ENCODE results near the gene ALDH8A1. TPM values are rescaled to one million over a fixed set of nuclear protein-coding genes. Genes with fewer than 3 reads are reported as not detected.

The ALDH8A1 gene
- total and polyA plus RNA-seq, 2 of the 8 experiments (the other 6 are each of a cell fraction or from before 2014, with no cell fraction given): 0.08 to 0.28 TPM

DNA sequence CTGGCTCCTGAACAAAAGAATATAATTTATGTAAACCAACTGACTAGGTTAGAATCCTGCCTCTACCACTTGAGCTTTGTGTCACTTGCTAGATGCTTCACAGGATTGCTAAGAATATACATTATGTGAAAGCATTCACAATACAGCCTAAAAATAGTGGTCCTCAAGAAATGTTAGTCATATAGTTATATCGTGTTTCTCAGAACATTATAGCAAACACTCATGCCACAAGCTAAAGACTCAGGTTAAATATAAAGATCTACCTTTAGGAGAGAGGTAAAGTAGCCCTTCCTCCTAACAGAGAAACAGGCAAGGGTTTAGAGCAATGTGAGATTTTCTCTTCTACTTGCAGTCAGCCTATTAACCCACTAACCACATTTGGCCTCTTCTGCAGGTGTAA lies 17.8 kb upstream of the ALDH8A1 start:
- no peak for FAIRE-seq
- H3K27me3 ChIP-seq (replicated peaks in 1 of 4; ENCODE audit: control insufficient read depth in 3 of 4, extremely low read depth in 1 of 4, insufficient read depth in 3 of 4, low read length in 3 of 4): no peaks in the 10 kb centered on the region
- no peaks in the 10 kb centered on the region for H4K20me1 ChIP-seq (replicated peaks in 1 of 2; ENCODE audit: control insufficient read depth in 1 of 2, insufficient read depth in 2 of 2, low read length in 2 of 2)
- H3K79me1 ChIP-seq (ENCODE audit: low read depth, low read length): no peaks in the 10 kb centered on the region
- no peak overlapping the region for H3K14ac ChIP-seq (ENCODE audit: insufficient read length)
- no peaks in the 10 kb centered on the region for H3K23me2 ChIP-seq (ENCODE audit: low read depth, low read length)
- H3K36me3 ChIP-seq (ENCODE audit: control insufficient read depth in 2 of 4, insufficient read depth in 4 of 4, low read length in 3 of 4): peaks cover 0 to 13% (median 2%) of the 10 kb centered on the region in 4 experiments; a peak in 4 of 8 replicates
- no peaks in the 10 kb centered on the region for H3K79me2 ChIP-seq (ENCODE audit: control insufficient read depth in 1 of 2, insufficient read depth in 2 of 2, low read length in 2 of 2)
- H2BK120ac ChIP-seq (replicated peaks; ENCODE audit: low read depth, low read length): no peak overlapping the region
- no peaks in the 10 kb centered on the region for H3K4me1 ChIP-seq (replicated peaks in 1 of 4; ENCODE audit: control insufficient read depth in 3 of 4, insufficient read depth in 4 of 4, low read length in 3 of 4)
- H3K9ac ChIP-seq (replicated peaks in 1 of 4; ENCODE audit: extremely low read depth in 1 of 4, low read depth in 3 of 4, low read length in 3 of 4): no peak overlapping the region
- no peaks in the 10 kb centered on the region for H3K9me3 ChIP-seq (ENCODE audit: insufficient read depth in 2 of 2, low read depth in 1 of 2, low read length in 1 of 2)
- no peak overlapping the region for H2BK15ac ChIP-seq (ENCODE audit: low read length)
- no peak overlapping the region for H2BK5ac ChIP-seq (ENCODE audit: low read depth, low read length)
- TF ChIP-seq FOSL1 (IDR thresholded peaks at IDR 0.05; ENCODE audit: insufficient read depth, low read depth, low read length): no peak
- TF ChIP-seq TEAD4 (IDR thresholded peaks at IDR 0.05; ENCODE audit: low read depth, low read length): no peak
- TF ChIP-seq POLR2AphosphoS5 (IDR thresholded peaks at IDR 0.05; ENCODE audit: low read depth, low read length): no peak
- no peak overlapping the region for H3K4me2 ChIP-seq (ENCODE audit: insufficient read depth in 1 of 2, low read depth in 2 of 2, low read length in 2 of 2)
- no peak overlapping the region for H3K18ac ChIP-seq (ENCODE audit: extremely low read depth, low read length)
- H2AK5ac ChIP-seq (ENCODE audit: low read depth, low read length): no peak overlapping the region
- H4K8ac ChIP-seq (ENCODE audit: extremely low read depth, insufficient read depth, low read length): no peak overlapping the region
- 81% methylated on average over 1 of the region's 1 CpG; no CpG with 5 or more reads in 1 of the 2 experiments for WGBS, 2 experiments (ENCODE audit: extremely low coverage in 1 of 2, insufficient coverage in 1 of 2, insufficient read length in 1 of 2, insufficient replicate concordance in 2 of 2, low coverage in 1 of 2, low lambda C conversion rate in 2 of 2, missing lambda C conversion rate in 1 of 2)
- ChIA-PET CTCF (ENCODE audit: partially characterized antibody) (interaction anchor here (1.0 kb wide), 1 partner anchor 12 kb away, joined by 3 read pairs; no protein-coding TSS in a partner anchor), POLR2A (ENCODE audit: partially characterized antibody) (no interaction called here)
- H4K91ac ChIP-seq (replicated peaks; ENCODE audit: insufficient read length, low read length): no peak overlapping the region
- no peak overlapping the region for H2AFZ ChIP-seq (ENCODE audit: low read length)
- H2BK12ac ChIP-seq (ENCODE audit: low read depth, low read length): no peak overlapping the region
- no peak overlapping the region for H3K4me3 ChIP-seq (ENCODE audit: extremely low read depth in 1 of 4, insufficient read depth in 2 of 4, low read depth in 3 of 4, low read length in 4 of 4)
- DNase-seq (ENCODE audit: low read depth in 1 of 2, low spot score in 2 of 2): no peak
- no peak overlapping the region for H3K56ac ChIP-seq (replicated peaks; ENCODE audit: insufficient read length, low read depth, low read length)
- H3K23ac ChIP-seq (ENCODE audit: insufficient read length): no peak overlapping the region
- H4K5ac ChIP-seq (ENCODE audit: insufficient read length, low read depth, low read length): no peak overlapping the region
- no peak overlapping the region for H2BK20ac ChIP-seq (ENCODE audit: low read length)
- no peak overlapping the region for H3K4ac ChIP-seq (replicated peaks; ENCODE audit: insufficient read length, low read depth, low read length)
- no peak overlapping the region for H3K27ac ChIP-seq (ENCODE audit: low read depth, low read length)
